ENCODE data around the gene COL8A2. TPM values are rescaled to one million over a fixed set of nuclear protein-coding genes. Genes with fewer than 3 reads are reported as not detected.

Gene COL8A2
- total and polyA plus RNA-seq, 2 of the 4 experiments (the other 2 are of a cell fraction): 0.54 to 1.1 TPM

DNA sequence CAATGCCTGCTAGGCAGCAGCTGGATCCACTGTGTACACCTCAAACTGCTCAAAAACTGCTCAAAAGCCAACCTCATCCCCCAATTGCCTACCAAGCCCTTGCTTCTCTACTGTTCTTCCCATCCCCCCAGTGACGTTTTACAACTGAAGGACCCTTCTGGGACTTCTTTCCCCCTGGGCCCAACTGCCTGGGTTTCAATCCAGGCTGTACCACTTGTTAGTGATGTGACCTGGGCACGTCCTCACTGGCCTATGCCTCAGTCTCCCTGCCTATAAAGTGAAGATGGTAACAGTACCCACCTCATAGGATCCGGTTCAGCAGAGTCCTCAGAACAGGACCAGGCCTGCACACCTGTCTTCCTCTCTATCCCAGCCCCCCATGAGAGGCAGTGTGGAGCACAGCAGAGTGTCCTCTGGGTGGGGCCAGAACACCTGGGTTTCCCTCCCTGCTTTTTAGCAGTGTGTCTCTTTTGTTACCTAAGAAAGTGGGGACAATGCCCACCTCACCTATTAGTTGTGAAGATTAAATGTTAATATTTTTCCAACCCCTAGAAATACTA is 43.0 kb downstream of the COL8A2 start:
- Histone ChIP-seq H3K18ac (ENCODE audit: low read depth, low read length) (no peak overlapping the region), H4K20me1 (ENCODE audit: insufficient read depth, low read length) (no peaks in the 10 kb centered on the region), H3K9me1 (ENCODE audit: insufficient read depth, low read length) (peaks cover 3% of the 10 kb centered on the region; the same call in 1 of the 2 replicates), H3K27ac (ENCODE audit: insufficient read depth, low read length) (no peak overlapping the region), H2AFZ (replicated peaks; ENCODE audit: low read length, poor library complexity) (no peak overlapping the region), H2BK5ac (ENCODE audit: low read depth, low read length, poor library complexity, severe bottlenecking) (no peak overlapping the region), H2BK20ac (ENCODE audit: low read depth, low read length) (no peak overlapping the region), H3K9ac (ENCODE audit: low read depth, low read length) (no peak overlapping the region), H2AK5ac (ENCODE audit: low read depth, low read length) (no peak overlapping the region), H4K8ac (ENCODE audit: low read depth in 2 of 2, low read length in 2 of 2) (no peak overlapping the region), H3K36me3 (ENCODE audit: control insufficient read depth, insufficient read depth, low read length) (no peaks in the 10 kb centered on the region), H3K4ac (ENCODE audit: low read depth, low read length) (no peak overlapping the region), H2AK9ac (replicated peaks; ENCODE audit: low read depth, low read length, poor library complexity) (no peak overlapping the region), H4K91ac (ENCODE audit: insufficient read depth, low read depth, low read length) (no peak overlapping the region), H3K56ac (ENCODE audit: extremely low read depth, insufficient read depth, low read length) (no peak overlapping the region), H2BK120ac (ENCODE audit: low read depth, low read length) (no peak overlapping the region), H3K14ac (replicated peaks; ENCODE audit: low read depth, low read length) (no peak overlapping the region), H3K4me3 (ENCODE audit: insufficient read depth, low read depth, low read length) (no peak overlapping the region), H3K4me1 (ENCODE audit: control insufficient read depth, insufficient read depth, low read length) (no peaks in the 10 kb centered on the region), H3K27me3 (ENCODE audit: control insufficient read depth, insufficient read depth, low read length) (no peaks in the 10 kb centered on the region; the same call in 1 of the 2 replicates), H4K5ac (ENCODE audit: low read depth, low read length) (no peak overlapping the region), H3K9me3 (ENCODE audit: control insufficient read depth, insufficient read depth, low read length) (no peaks in the 10 kb centered on the region), H3K4me2 (ENCODE audit: low read depth, low read length) (no peak overlapping the region), H3K79me1 (ENCODE audit: low read depth in 1 of 2, low read length in 2 of 2) (no peaks in the 10 kb centered on the region), H2BK15ac (ENCODE audit: low read depth, low read length) (no peak overlapping the region), H3K23ac (ENCODE audit: low read depth, low read length) (no peak overlapping the region)
- in situ Hi-C loops (cut with MboI; ENCODE audit: low sequenced_read_pairs) (no loop called here), intact Hi-C loops (cut with micrococcal nuclease) (loop anchor here (10.0 kb wide), 1 partner anchor 147 kb away; the partner anchor contains the start of gene AGO3), dilution Hi-C loops (cut with HindIII; ENCODE audit: low sequenced_read_pairs, unreplicated experiment) (no loop called here)
- TF ChIP-seq MAZ (IDR thresholded peaks at IDR 0.05; ENCODE audit: borderline replicate concordance, low read depth, low read length) (no peak), NFE2L2 (IDR thresholded peaks at IDR 0.05; ENCODE audit: low read depth, low read length) (no peak), RFX5 (IDR thresholded peaks at IDR 0.05; ENCODE audit: low read depth, low read length) (no peak), RCOR1 (IDR thresholded peaks at IDR 0.05; ENCODE audit: insufficient replicate concordance, low read length) (no peak)
- TF ChIP-seq, protein P1, sequence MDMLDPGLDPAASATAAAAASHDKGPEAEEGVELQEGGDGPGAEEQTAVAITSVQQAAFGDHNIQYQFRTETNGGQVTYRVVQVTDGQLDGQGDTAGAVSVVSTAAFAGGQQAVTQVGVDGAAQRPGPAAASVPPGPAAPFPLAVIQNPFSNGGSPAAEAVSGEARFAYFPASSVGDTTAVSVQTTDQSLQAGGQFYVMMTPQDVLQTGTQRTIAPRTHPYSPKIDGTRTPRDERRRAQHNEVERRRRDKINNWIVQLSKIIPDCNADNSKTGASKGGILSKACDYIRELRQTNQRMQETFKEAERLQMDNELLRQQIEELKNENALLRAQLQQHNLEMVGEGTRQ (IDR thresholded peaks at IDR 0.05; ENCODE audit: low read depth, low read length): no peak
- CTCF ChIA-PET: interaction anchor here (0.7 kb wide), 1 partner anchor 12 kb away, joined by 5 read pairs; no protein-coding TSS in a partner anchor
- BruUV-seq (replicated peaks): no TSS peak
- ATAC-seq (ENCODE audit: low read depth) (no peak), DNase-seq (no peak)
- WGBS, 2 experiments (ENCODE audit: extremely low coverage in 2 of 2, insufficient read length in 1 of 2): no CpG with 5 or more reads among the region's 3 CpGs
- POLR2A ChIA-PET (ENCODE audit: unreplicated experiment): no interaction called here
